ENCODE data around the gene RBM28. TPM values are rescaled to one million over a fixed set of nuclear protein-coding genes. Genes with fewer than 3 reads are reported as not detected.

Gene RBM28
- total RNA-seq, 1 experiment from 2014 or later, result 71.4 TPM

GRCh38 chr7:128378637-128379036, 34.9 kb upstream of the RBM28 start:
- ChIA-PET CTCF (interaction anchor here (1.3 to 1.8 kb wide), 2 partner anchors 9 to 31 kb away, joined by 3 to 5 read pairs; no protein-coding TSS in a partner anchor), POLR2A (no interaction called here)
- Histone ChIP-seq H3K4me3 (ENCODE audit: low read depth, low read length) (no peak overlapping the region), H3K27me3 (replicated peaks; ENCODE audit: control insufficient read depth, insufficient read depth, low read length) (no peaks in the 10 kb centered on the region), H3K4me1 (no peaks in the 10 kb centered on the region), H3K9me3 (no peaks in the 10 kb centered on the region), H3K36me3 (ENCODE audit: control insufficient read depth, insufficient read depth, low read length) (no peaks in the 10 kb centered on the region)
- no TSS peak for BruUV-seq (replicated peaks)
- intact Hi-C loops (cut with micrococcal nuclease; ENCODE audit: unreplicated experiment), result no loop called here
- H3K27me3 Mint-ChIP-seq (ENCODE audit: insufficient read depth, unreplicated experiment), result peaks cover 3% of the 10 kb centered on the region
- no peaks in the 10 kb centered on the region for H3K4me1 Mint-ChIP-seq (ENCODE audit: low read depth, unreplicated experiment)
- no peak overlapping the region for H3K4me3 Mint-ChIP-seq (ENCODE audit: unreplicated experiment)
- H3K27ac Mint-ChIP-seq (ENCODE audit: unreplicated experiment), result no peak overlapping the region
- no peak for TF ChIP-seq CTCF (IDR thresholded peaks at IDR 0.05; ENCODE audit: insufficient read depth in 1 of 2, low read depth in 1 of 2, low read length in 1 of 2, severe bottlenecking in 1 of 2, unreplicated experiment in 1 of 2)
- H3K36me3 Mint-ChIP-seq (ENCODE audit: insufficient read depth, unreplicated experiment), result no peaks in the 10 kb centered on the region
- peaks cover 10% of the 10 kb centered on the region for H3K9me3 Mint-ChIP-seq (ENCODE audit: unreplicated experiment)
- no peak for DNase-seq

- intact Hi-C loops (cut with micrococcal nuclease; ENCODE audit: unreplicated experiment), result no loop called here
- Histone ChIP-seq H3K36me3 (ENCODE audit: control insufficient read depth, insufficient read depth, low read length) (no peaks in the 10 kb centered on the region), H3K9me3 (no peaks in the 10 kb centered on the region), H3K4me3 (ENCODE audit: low read depth, low read length) (no peak overlapping the region), H3K27me3 (replicated peaks; ENCODE audit: control insufficient read depth, insufficient read depth, low read length) (no peaks in the 10 kb centered on the region), H3K4me1 (no peaks in the 10 kb centered on the region)
- ChIA-PET CTCF (no interaction called here), POLR2A (no interaction called here)
- H3K36me3 Mint-ChIP-seq (ENCODE audit: insufficient read depth, unreplicated experiment), result no peaks in the 10 kb centered on the region
- H3K27me3 Mint-ChIP-seq (ENCODE audit: insufficient read depth, unreplicated experiment), result peaks cover 6% of the 10 kb centered on the region
- H3K27ac Mint-ChIP-seq (ENCODE audit: unreplicated experiment), result no peak overlapping the region
- H3K9me3 Mint-ChIP-seq (ENCODE audit: unreplicated experiment), result peaks cover 10% of the 10 kb centered on the region
- DNase-seq, result no peak
- H3K4me3 Mint-ChIP-seq (ENCODE audit: unreplicated experiment), result no peak overlapping the region
- TF ChIP-seq CTCF (IDR thresholded peaks at IDR 0.05; ENCODE audit: insufficient read depth in 1 of 2, low read depth in 1 of 2, low read length in 1 of 2, severe bottlenecking in 1 of 2, unreplicated experiment in 1 of 2), result no peak
- no peaks in the 10 kb centered on the region for H3K4me1 Mint-ChIP-seq (ENCODE audit: low read depth, unreplicated experiment)
- no TSS peak for BruUV-seq (replicated peaks)
Observed at GRCh38 chr7:128376077-128376476, 32.4 kb upstream of the RBM28 start.

GRCh38 chr7:128374041-128374440, 30.3 kb upstream of the RBM28 start:
- Histone ChIP-seq H3K36me3 (ENCODE audit: control insufficient read depth, insufficient read depth, low read length) (no peaks in the 10 kb centered on the region), H3K4me1 (no peaks in the 10 kb centered on the region), H3K27me3 (replicated peaks; ENCODE audit: control insufficient read depth, insufficient read depth, low read length) (no peaks in the 10 kb centered on the region), H3K4me3 (ENCODE audit: low read depth, low read length) (no peak overlapping the region), H3K9me3 (no peaks in the 10 kb centered on the region)
- Mint-ChIP-seq H3K36me3 (ENCODE audit: insufficient read depth, unreplicated experiment) (no peaks in the 10 kb centered on the region), H3K27me3 (ENCODE audit: insufficient read depth, unreplicated experiment) (peaks cover 6% of the 10 kb centered on the region), H3K4me3 (ENCODE audit: unreplicated experiment) (no peak overlapping the region), H3K4me1 (ENCODE audit: low read depth, unreplicated experiment) (no peaks in the 10 kb centered on the region), H3K27ac (ENCODE audit: unreplicated experiment) (no peak overlapping the region), H3K9me3 (ENCODE audit: unreplicated experiment) (peaks cover 10% of the 10 kb centered on the region)
- CTCF ChIA-PET, result interaction anchor here (1.3 kb wide), 1 partner anchor 27 kb away, joined by 4 read pairs; no protein-coding TSS in a partner anchor
- POLR2A ChIA-PET, result no interaction called here
- DNase-seq, result no peak
- BruUV-seq (replicated peaks), result no TSS peak
- TF ChIP-seq CTCF (IDR thresholded peaks at IDR 0.05; ENCODE audit: insufficient read depth in 1 of 2, low read depth in 1 of 2, low read length in 1 of 2, severe bottlenecking in 1 of 2, unreplicated experiment in 1 of 2), result no peak
- intact Hi-C loops (cut with micrococcal nuclease; ENCODE audit: unreplicated experiment), result no loop called here

All from Caco-2 (cell line).